Heart left ventricle (tissue), 16 donors: ENCODE measurements around the gene TMEM59. TPM values are rescaled to one million over a fixed set of nuclear protein-coding genes. Genes with fewer than 3 reads are reported as not detected.

Source experiments
- ATAC-seq, 4 donors: fragments of 200-7000 bp; cut with Tn5 transposase; one replicate each; pipeline ENCODE4 v1.9.1; 2020 to 2022; ENCODE audit warnings: moderate library complexity in 4 of 4, mild to moderate bottlenecking in 3 of 4, moderate number of reproducible peaks in 1 of 4
- DNase-seq, 5 donors: peaks; one replicate each; pipeline ENCODE4 v3.0.0-alpha.2; 2020
- H3K27ac ChIP-seq, 12 donors: fragments of 200-600 bp; sonication (generic) in 4 of 12; one replicate each; pipeline versions ENCODE4 v1.5.0 to v1.8.0; 2016 to 2022; ENCODE audit warnings: mild to moderate bottlenecking in 2 of 12
- H3K27me3 ChIP-seq, 9 donors: fragments of 200-600 bp; sonication (generic) in 2 of 9; one replicate each; pipeline versions ENCODE4 v1.5.1 to v1.8.0; 2016 to 2022; ENCODE audit warnings: mild to moderate bottlenecking in 3 of 9
- H3K36me3 ChIP-seq, 9 donors: fragments of 200-600 bp; sonication (generic) in 2 of 9; one replicate each; pipeline versions ENCODE4 v1.5.0 to v1.8.0; 2018 to 2022; ENCODE audit warnings: mild to moderate bottlenecking in 2 of 9
- H3K4me1 ChIP-seq, 12 donors: fragments of 200-600 bp; sonication (generic) in 4 of 12; one replicate each; pipeline versions ENCODE4 v1.5.0 to v1.8.0; 2016 to 2022; ENCODE audit warnings: mild to moderate bottlenecking in 3 of 12
- H3K4me3 ChIP-seq, 12 donors: fragments of 200-600 bp; sonication (generic) in 4 of 12; one replicate each; pipeline versions ENCODE4 v1.5.0 to v1.8.0; 2017 to 2022; ENCODE audit warnings: mild to moderate bottlenecking in 9 of 12, moderate library complexity in 4 of 12
- H3K9me3 ChIP-seq, 12 donors: fragments of 200-600 bp; sonication (generic) in 4 of 12; one replicate each; pipeline versions ENCODE4 v1.5.0 to v1.8.0; 2016 to 2022; ENCODE audit warnings: mild to moderate bottlenecking in 1 of 12
- CTCF ChIP-seq, 12 donors: fragments of 200-600 bp; sonication (generic) in 4 of 12; IDR thresholded peaks; one replicate each; pipeline versions ENCODE4 v1.5.0 to v1.8.0; 2018 to 2022; ENCODE audit warnings: antibody characterized with exemption in 12 of 12, mild to moderate bottlenecking in 5 of 12
- POLR2A ChIP-seq, 2 donors: fragments of 450-650 bp; IDR thresholded peaks; one replicate each; pipeline ENCODE4 v1.6.1; 2017; ENCODE audit warnings: antibody characterized with exemption in 2 of 2, mild to moderate bottlenecking in 2 of 2, moderate library complexity in 2 of 2
- WGBS, 4 donors: extraction: QIAGEN DNeasy Blood & Tissue Kit in 2 of 4; methylation state at CpG; one replicate each; pipeline versions ENCODE4 v1.1.5 to v1.1.7; 2013 to 2018; 5-methylcytosine and 5-hydroxymethylcytosine counted together
- intact Hi-C, 10 donors: fragments of 100-400 bp; cut with DNase I; formaldehyde crosslinking; loops; one replicate each; pipeline versions ENCODE4 v1.11.1 to v1.14.2; 2022
- microRNA-seq, 4 donors: library from miRNA; unstranded; fragments of <30 nt; microRNA quantifications; one replicate each; pipeline versions ENCODE4 to v1.2.0, GENCODE V29; 2017 to 2020
- polyA plus RNA-seq, 2 donors: library from polyadenylated mRNA; stranded (reverse); fragments of 200-250 nt; gene quantifications; one replicate each; pipeline ENCODE4 v1.2.3, GENCODE V29; 2013
- total RNA-seq, 9 donors: library from RNA; depleted of rRNA in 2 of 9; stranded (reverse); fragments of >200 nt in 2 of 9; fragmentation: NEBNext Ultra II Directional in 3 of 9; extraction: Animal tissue kit (Norgen Biotek cat#: 25700) in 3 of 9; gene quantifications; one replicate each; pipeline versions ENCODE4 v1.1.0 to v1.2.4, GENCODE V29; 2016 to 2023
- donor health status: ischemic (EF 13 %, LVEDD 7.1; RV severe dilation, severe dysfunction).
- donor health status: healthy with polysubstance abuse.
- donor health status: DM: no; HTN: yes; CAD: no.
- donor health status: DM: no; HTN: no; CAD: no.
- donor health status: ischemic (EF 25% LVEDD 6.9; RV normal size, moderate dysfunction).
- donor health status: ischemic (EF 25% LVEDD 5.7; RV mildly dilated, moderate dysfunction).
- donor health status: healthy.
- donor health status: DM: yes; HTN: yes; CAD: no.
- donor health status: ischemic (EF 35%, LVEDD 5.7; RV mildly dilated, moderate dysfunction).
- donor health status: nonischemic (EF 11% LVEDD 7.7; RV severe dilation, severe dysfunction).
- donor health status: DM: yes; HTN: yes; CAD: no.
- donor health status: PGD.
- donor health status: ischemic (EF 29% LVEDD 5.4; RV normal size, mild dysfunction).
- donor health status: nonischemic (EF 23%, LVEDD 6.1; RV moderate dilation, normal function).

TMEM59 gene
- total and polyA plus RNA-seq, 11 donors: 124 to 496 (median 352) TPM

DNA sequence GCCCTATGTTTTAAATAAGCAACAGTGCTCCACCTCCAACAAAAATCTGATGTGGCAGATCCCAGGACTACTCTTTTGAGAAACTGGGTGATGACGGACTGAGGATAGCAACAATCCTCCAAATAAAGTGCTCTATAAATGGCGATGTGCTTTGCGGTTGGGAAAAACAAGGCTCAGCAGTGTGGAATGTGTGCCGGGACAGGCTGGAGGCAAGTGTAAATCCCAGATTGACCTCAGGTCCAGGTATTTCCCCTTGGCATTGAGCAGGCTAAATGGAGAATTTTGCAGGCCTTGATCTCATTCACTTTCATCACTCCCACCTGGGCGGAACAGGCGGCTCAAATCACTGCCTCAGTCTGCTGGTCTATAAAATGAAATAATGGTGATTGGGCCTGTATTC lies 71.8 kb downstream of the TMEM59 start:
- H3K36me3 ChIP-seq: no peaks in the 10 kb centered on the region
- no peak overlapping the region for H3K27ac ChIP-seq
- no peaks in the 10 kb centered on the region for H3K27me3 ChIP-seq
- peaks cover 0 to 12% (median 5%) of the 10 kb centered on the region in 12 donors for H3K4me1 ChIP-seq
- WGBS, 4 donors: 87 to 94% (median 90%) methylated on average over 6 of the region's 6 CpGs
- intact Hi-C loops: no loop called here
- no peaks in the 10 kb centered on the region for H3K9me3 ChIP-seq
- no peak overlapping the region for H3K4me3 ChIP-seq
- ATAC-seq: no peak
- no peak for DNase-seq
- TF ChIP-seq CTCF (IDR thresholded peaks at IDR 0.05): no peak
- no peak for TF ChIP-seq POLR2A (IDR thresholded peaks at IDR 0.05)

- TF ChIP-seq CTCF (IDR thresholded peaks at IDR 0.05): no peak
- no peak for TF ChIP-seq POLR2A (IDR thresholded peaks at IDR 0.05)
- H3K4me1 ChIP-seq: peaks cover 0 to 12% (median 5%) of the 10 kb centered on the region in 12 donors
- H3K4me3 ChIP-seq: no peak overlapping the region
- ATAC-seq: no peak
- H3K27ac ChIP-seq: no peak overlapping the region
- 85 to 88% (median 87%) methylated on average over 13 of the region's 13 CpGs for WGBS, 4 donors
- DNase-seq: no peak
- no peaks in the 10 kb centered on the region for H3K9me3 ChIP-seq
- intact Hi-C loops: no loop called here
- H3K36me3 ChIP-seq: no peaks in the 10 kb centered on the region
- no peaks in the 10 kb centered on the region for H3K27me3 ChIP-seq
Observed at GRCh38 chr1:53979712-53980450, 73.1 kb downstream of the TMEM59 start.

Small RNA genes lying within 50 kb of the gene (microRNA-seq; reads per million reads assigned to microRNA genes)
- gene MIR4781: 0.77 to 2.2 (median 1.1) reads per million in 4 donors

Other genes with a start within 250 kb of the TMEM59 start
- 1 to 10 TPM; 4.3 to 8.1 (median 6.5) TPM for gene NDC1, start 214.9 kb downstream of the TMEM59 start, total RNA-seq
- 1 to 10 TPM; 1.6 to 9.4 TPM for gene NDC1, start 214.9 kb downstream of the TMEM59 start, polyA plus RNA-seq
- 10 to 100 TPM; 11.2 to 23.5 (median 14.4) TPM for gene YIPF1, start 163.4 kb downstream of the TMEM59 start, total RNA-seq
- 10 to 100 TPM in 1 of 2 donors, 1 to 10 TPM in 1; 8.7 to 29.5 TPM for gene YIPF1, start 163.4 kb downstream of the TMEM59 start, polyA plus RNA-seq
- gene DIO1, start 159.0 kb downstream of the TMEM59 start, total RNA-seq: not detected
- gene DIO1, start 159.0 kb downstream of the TMEM59 start, polyA plus RNA-seq: not detected
- gene IFT25, start 107.5 kb downstream of the TMEM59 start, total RNA-seq: 10 to 100 TPM in 6 of 9 donors, 1 to 10 TPM in 3; 6.5 to 17.6 (median 12.3) TPM
- gene IFT25, start 107.5 kb downstream of the TMEM59 start, polyA plus RNA-seq: 10 to 100 TPM; 10.6 to 11.6 TPM
- 10 to 100 TPM; 10.9 to 18.5 (median 14.3) TPM for gene LRRC42, start 106.9 kb downstream of the TMEM59 start, total RNA-seq
- 10 to 100 TPM in 1 of 2 donors, 1 to 10 TPM in 1; 3.7 to 18.2 TPM for gene LRRC42, start 106.9 kb downstream of the TMEM59 start, polyA plus RNA-seq
- gene LDLRAD1, start 35.0 kb downstream of the TMEM59 start, total RNA-seq: not detected
- gene LDLRAD1, start 35.0 kb downstream of the TMEM59 start, polyA plus RNA-seq: not detected
- 1 to 10 TPM; 3.0 to 6.6 (median 4.6) TPM for gene TCEANC2, start 404 bp upstream of the TMEM59 start, total RNA-seq
- 1 to 10 TPM; 2.4 to 2.5 TPM for gene TCEANC2, start 404 bp upstream of the TMEM59 start, polyA plus RNA-seq
- gene CDCP2, start 99.8 kb upstream of the TMEM59 start, total RNA-seq: under 1 TPM in 1 of 9 donors, not detected in 8; 0.29 TPM
- gene CDCP2, start 99.8 kb upstream of the TMEM59 start, polyA plus RNA-seq: not detected
- 1 to 10 TPM; 2.8 to 7.5 (median 4.4) TPM for gene CYB5RL, start 146.8 kb upstream of the TMEM59 start, total RNA-seq
- gene CYB5RL, start 146.8 kb upstream of the TMEM59 start, polyA plus RNA-seq: 1 to 10 TPM; 2.2 to 2.7 TPM
- gene MRPL37, start 147.0 kb upstream of the TMEM59 start, total RNA-seq: 100 to 1,000 TPM in 2 of 9 donors, 10 to 100 TPM in 7; 75.6 to 122 (median 89.3) TPM
- 10 to 100 TPM; 46.7 to 78.1 TPM for gene MRPL37, start 147.0 kb upstream of the TMEM59 start, polyA plus RNA-seq